NCI-H2081 treated with DMSO at 0.1 percent for 48 hours (cell line): Measurements from ENCODE around the gene TMEM232.

ENCODE experiments used
- DNase-seq: peaks from one replicate; lab custom pipeline; 2025; lab: John Stamatoyannopoulos, UW

Gene TMEM232

GRCh38 chr5:110401881-110402280, 324.6 kb downstream of the TMEM232 start:
- DNase-seq, result no peak

- no peak for DNase-seq
These were observed 327.5 kb downstream of the TMEM232 start for GRCh38 chr5:110398951-110399350.

GRCh38 chr5:110397281-110397680, 329.2 kb downstream of the TMEM232 start:
- DNase-seq, result no peak

GRCh38 chr5:110386782-110387181, 339.7 kb downstream of the TMEM232 start:
- no peak for DNase-seq

GRCh38 chr5:110383231-110383630, 343.2 kb downstream of the TMEM232 start:
- DNase-seq, result no peak

- DNase-seq, result no peak
These were observed 348.5 kb downstream of the TMEM232 start for GRCh38 chr5:110377943-110378342.

GRCh38 chr5:110377361-110377760, 349.1 kb downstream of the TMEM232 start:
- no peak for DNase-seq

GRCh38 chr5:110376281-110376951, 350.1 kb downstream of the TMEM232 start:
- DNase-seq, result no peak

- no peak for DNase-seq
These were observed 354.8 kb downstream of the TMEM232 start for GRCh38 chr5:110371725-110372041.

GRCh38 chr5:110371011-110371724, 355.3 kb downstream of the TMEM232 start:
- DNase-seq, result no peak
